Stomach (tissue), 9 donors: ENCODE results near the gene SPIRE2. TPM values are rescaled to one million over a fixed set of nuclear protein-coding genes. Genes with fewer than 3 reads are reported as not detected.

Source experiments
- DNase-seq, 2 donors: peaks; one replicate each; pipeline versions ENCODE4 v3.0.0 to v3.0.0-alpha.2; 2013 to 2019
- H3K27ac ChIP-seq, 5 donors: fragments of 200-600 bp in 4 of 5; sonication (generic) in 4 of 5; one replicate each; pipeline ENCODE4 v1.5.1; 2013 to 2019; ENCODE audit warnings: mild to moderate bottlenecking in 1 of 5, moderate library complexity in 1 of 5
- H3K27me3 ChIP-seq, 3 donors: fragments of 200-600 bp; sonication (generic); one replicate each; pipeline ENCODE4 v1.5.1; 2017 to 2019; ENCODE audit warnings: mixed run types in 1 of 3
- H3K36me3 ChIP-seq, 4 donors: fragments of 200-600 bp; sonication (generic); 1 replicate in 3 of 4; 2 replicates in 1 of 4; pipeline ENCODE4 v1.5.1; 2016 to 2019
- H3K4me1 ChIP-seq, 4 donors: fragments of 200-600 bp; sonication (generic); one replicate each; pipeline ENCODE4 v1.5.1; 2016 to 2019
- H3K4me3 ChIP-seq, 4 donors: fragments of 200-600 bp; sonication (generic) in 3 of 4; one replicate each; pipeline ENCODE4 v1.5.1; 2016 to 2019; ENCODE audit warnings: mild to moderate bottlenecking in 1 of 4
- H3K9me3 ChIP-seq, 4 donors: fragments of 200-600 bp; sonication (generic); one replicate each; pipeline ENCODE4 v1.5.1; 2016 to 2019
- CTCF ChIP-seq, 7 experiments: fragments of 450-650 bp in 4 of 7; fragments of 200-600 bp in 3 of 7; sonication (generic) in 3 of 7; IDR thresholded peaks; one replicate each; pipeline ENCODE4 v1.5.1; 2016 to 2019; ENCODE audit warnings: antibody characterized with exemption in 7 of 7, control low read depth in 2 of 7, mild to moderate bottlenecking in 1 of 7
- EP300 ChIP-seq: sonication (generic); formaldehyde crosslinking; IDR thresholded peaks from one replicate; pipeline ENCODE4 v1.6.1; 2017; ENCODE audit warnings: antibody characterized with exemption
- POLR2A ChIP-seq, 4 donors: fragments of 450-650 bp; IDR thresholded peaks; one replicate each; pipeline ENCODE4 v1.6.1; 2016; ENCODE audit warnings: antibody characterized with exemption in 4 of 4, control low read depth in 2 of 4, mild to moderate bottlenecking in 1 of 4, moderate library complexity in 1 of 4
- POLR2AphosphoS5 ChIP-seq, 3 donors: sonication (generic); formaldehyde crosslinking; IDR thresholded peaks; one replicate each; pipeline ENCODE4 v1.6.1; 2016; ENCODE audit warnings: antibody characterized with exemption in 3 of 3
- WGBS, 5 donors: extraction: QIAGEN DNeasy Blood & Tissue Kit in 3 of 5; methylation state at CpG; one replicate each; pipeline versions ENCODE4 v1.1.5 to v1.1.7; 2013 to 2018; 5-methylcytosine and 5-hydroxymethylcytosine counted together
- intact Hi-C: fragments of 100-400 bp; cut with DNase I; formaldehyde crosslinking; loops from one replicate; pipeline ENCODE4 v1.15.1; 2023; ENCODE audit warnings: low total_unique reads
- polyA plus RNA-seq, 3 donors: library from polyadenylated mRNA; stranded (reverse); fragments of 200-250 nt; gene quantifications; one replicate each; pipeline ENCODE4 v1.2.3, GENCODE V29; 2013
- total RNA-seq, 5 donors: library from RNA; depleted of rRNA; stranded (reverse); fragments of >200 nt; gene quantifications; one replicate each; pipeline versions ENCODE4 v1.1.0 to v1.2.3, GENCODE V29; 2014 to 2016
- donor health status: healthy with polysubstance abuse.
- donor health status: Bipolar disorder and iron deficiency.
- donor health status: healthy.

Gene SPIRE2
- total and polyA plus RNA-seq, 8 donors: 3.9 to 230 (median 25.0) TPM

- TF ChIP-seq POLR2AphosphoS5 (IDR thresholded peaks at IDR 0.05) (peak; percentile 53 to 64 (median 62)), CTCF (IDR thresholded peaks at IDR 0.05) (no peak), POLR2A (IDR thresholded peaks at IDR 0.05) (no peak)
- intact Hi-C loops: no loop called here
- Histone ChIP-seq H3K27me3 (peaks cover 0 to 54% (median 18%) of the 10 kb centered on the region in 3 donors), H3K36me3 (peaks cover 0 to 9% (median 8%) of the 10 kb centered on the region in 4 donors), H3K27ac (peak overlapping the region in 3 of 5 donors; percentile 31 to 67 (median 58)), H3K4me1 (peaks cover 34 to 59% (median 45%) of the 10 kb centered on the region in 4 donors), H3K9me3 (no peaks in the 10 kb centered on the region), H3K4me3 (peak overlapping the region; percentile 32 to 49 (median 36))
- DNase-seq: peak; percentile 77 to 93
- WGBS, 5 donors: 0 to 1% (median 1%) methylated on average over 28 to 39 of the region's 39 CpGs
Measured at GRCh38 chr16:89917773-89918452, 89.6 kb downstream of the SPIRE2 start.

- Histone ChIP-seq H3K27me3 (peaks cover 5 to 61% (median 24%) of the 10 kb centered on the region in 3 donors), H3K9me3 (no peaks in the 10 kb centered on the region), H3K4me3 (peak within 1 kb of the TSS; percentile 32 to 49 (median 36))
Measured at GRCh38 chr16:89918453-89919347, 90.4 kb downstream of the SPIRE2 start, which contains the start of gene MC1R. TSS of gene MC1R (plus strand) at chr16:89918862. CDS start at chr16:89919259, 397 bp downstream.

DNA sequence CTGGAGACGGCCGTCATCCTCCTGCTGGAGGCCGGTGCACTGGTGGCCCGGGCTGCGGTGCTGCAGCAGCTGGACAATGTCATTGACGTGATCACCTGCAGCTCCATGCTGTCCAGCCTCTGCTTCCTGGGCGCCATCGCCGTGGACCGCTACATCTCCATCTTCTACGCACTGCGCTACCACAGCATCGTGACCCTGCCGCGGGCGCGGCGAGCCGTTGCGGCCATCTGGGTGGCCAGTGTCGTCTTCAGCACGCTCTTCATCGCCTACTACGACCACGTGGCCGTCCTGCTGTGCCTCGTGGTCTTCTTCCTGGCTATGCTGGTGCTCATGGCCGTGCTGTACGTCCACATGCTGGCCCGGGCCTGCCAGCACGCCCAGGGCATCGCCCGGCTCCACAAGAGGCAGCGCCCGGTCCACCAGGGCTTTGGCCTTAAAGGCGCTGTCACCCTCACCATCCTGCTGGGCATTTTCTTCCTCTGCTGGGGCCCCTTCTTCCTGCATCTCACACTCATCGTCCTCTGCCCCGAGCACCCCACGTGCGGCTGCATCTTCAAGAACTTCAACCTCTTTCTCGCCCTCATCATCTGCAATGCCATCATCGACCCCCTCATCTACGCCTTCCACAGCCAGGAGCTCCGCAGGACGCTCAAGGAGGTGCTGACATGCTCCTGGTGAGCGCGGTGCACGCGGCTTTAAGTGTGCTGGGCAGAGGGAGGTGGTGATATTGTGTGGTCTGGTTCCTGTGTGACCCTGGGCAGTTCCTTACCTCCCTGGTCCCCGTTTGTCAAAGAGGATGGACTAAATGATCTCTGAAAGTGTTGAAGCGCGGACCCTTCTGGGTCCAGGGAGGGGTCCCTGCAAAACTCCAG, 91.5 kb downstream of the SPIRE2 start:
- H3K27ac ChIP-seq: no peak overlapping the region
- no peak for TF ChIP-seq EP300
- TF ChIP-seq CTCF (IDR thresholded peaks at IDR 0.05): no peak
- no peak for TF ChIP-seq POLR2A (IDR thresholded peaks at IDR 0.05)
- TF ChIP-seq POLR2AphosphoS5 (IDR thresholded peaks at IDR 0.05): no peak
- H3K4me3 ChIP-seq: no peak overlapping the region
- no peaks in the 10 kb centered on the region for H3K9me3 ChIP-seq
- no peaks in the 10 kb centered on the region for H3K36me3 ChIP-seq
- WGBS, 5 donors: 87 to 92% (median 91%) methylated on average over 46 to 52 of the region's 52 CpGs
- DNase-seq: no peak
- intact Hi-C loops: no loop called here
- peaks cover 16 to 72% (median 35%) of the 10 kb centered on the region in 3 donors for H3K27me3 ChIP-seq
- H3K4me1 ChIP-seq: peaks cover 48 to 77% (median 60%) of the 10 kb centered on the region in 4 donors

More at GRCh38 chr16:89918453-89919347, 90.4 kb downstream of the SPIRE2 start, which contains the start of gene MC1R:
- H3K4me1 ChIP-seq: peaks cover 42 to 67% (median 51%) of the 10 kb centered on the region in 4 donors
- peaks cover 0 to 1% (median under 1%) of the 10 kb centered on the region in 4 donors for H3K36me3 ChIP-seq
- TF ChIP-seq POLR2AphosphoS5 (IDR thresholded peaks at IDR 0.05) (no peak), CTCF (IDR thresholded peaks at IDR 0.05) (peak in 3 of 7 experiments; percentile 16 to 29 (median 18))
- DNase-seq: peak in 1 of 2 donors; percentile 72
- WGBS, 5 donors: 6 to 9% (median 8%) methylated on average over 22 to 23 of the region's 23 CpGs
- H3K27ac ChIP-seq: peak within 1 kb of the TSS in 3 of 5 donors; percentile 31 to 67 (median 58)
- intact Hi-C loops: no loop called here
